HG03432 (cell line): Measurements from ENCODE around the gene ZNF276.
A peak's percentile ranks its signal among the peaks of the same experiment; 100 is the strongest.

ENCODE experiments used
- ATAC-seq: cut with Tn5 transposase; IDR thresholded peaks from one replicate; pipeline ENCODE4 v1.9.1; 2021; ENCODE audit warnings: mild to moderate bottlenecking, moderate library complexity; ENCODE audit not compliant: unreplicated experiment

The ZNF276 gene

DNA sequence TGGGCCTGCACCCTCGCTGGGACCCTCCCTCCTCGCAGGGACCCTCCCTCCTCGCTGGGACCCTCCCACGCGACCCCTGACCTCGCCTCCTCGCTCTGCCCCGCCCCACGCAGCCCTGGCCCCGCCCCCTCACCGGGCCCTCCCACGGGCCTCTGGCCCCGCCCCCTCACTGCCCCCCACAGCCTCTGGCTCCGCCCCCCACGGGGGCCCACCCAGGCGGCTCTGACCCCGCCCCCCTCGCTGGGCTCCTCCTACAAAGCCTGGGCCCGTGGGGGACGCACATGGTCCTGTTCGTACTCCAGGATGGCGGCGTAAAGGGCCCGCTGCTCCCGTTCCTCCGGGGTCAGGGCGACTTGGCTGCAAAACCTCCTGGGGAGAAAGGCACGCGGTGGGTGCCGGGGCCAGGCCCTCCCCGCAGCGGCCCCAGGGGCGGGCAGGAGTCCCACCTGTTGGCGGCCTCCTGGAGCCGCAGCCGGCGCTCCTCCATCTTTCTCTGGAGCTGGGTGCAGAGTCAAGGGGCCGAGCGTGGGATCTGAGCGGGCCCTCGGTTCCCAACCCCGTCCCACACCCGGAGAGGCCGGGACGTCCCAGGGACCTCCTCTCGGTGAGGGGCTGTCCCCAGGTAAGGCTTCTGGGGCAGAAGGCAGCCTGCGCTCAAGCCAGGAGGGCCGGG is 9.6 kb upstream of the ZNF276 start:
- peak; percentile 64 for ATAC-seq

DNA sequence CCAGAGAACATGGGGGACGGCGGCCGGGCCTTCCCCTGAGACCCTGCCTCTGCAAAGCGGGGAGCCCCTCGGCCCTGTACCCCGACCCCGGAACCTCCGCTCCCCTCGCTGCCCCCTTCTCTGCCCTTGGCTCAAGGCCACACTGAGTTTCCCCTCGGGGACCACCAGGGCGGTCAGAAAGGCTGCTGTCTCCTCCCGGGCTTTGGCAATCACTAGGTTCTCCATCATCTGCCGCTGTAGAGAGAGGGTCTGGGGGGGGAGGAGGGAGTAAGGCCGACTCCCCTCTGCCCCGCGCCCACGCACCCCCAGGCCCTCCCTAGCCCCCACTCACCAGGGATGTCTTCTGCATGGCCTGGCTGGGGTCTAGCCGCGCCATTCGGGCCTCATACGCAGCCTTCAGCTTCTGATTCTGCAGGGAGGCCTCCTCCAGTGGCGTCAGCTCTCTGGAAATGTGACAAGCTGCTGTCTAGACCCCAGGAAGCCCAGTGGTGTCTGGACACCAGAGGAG is 9.0 kb upstream of the ZNF276 start:
- ATAC-seq: no peak

DNA sequence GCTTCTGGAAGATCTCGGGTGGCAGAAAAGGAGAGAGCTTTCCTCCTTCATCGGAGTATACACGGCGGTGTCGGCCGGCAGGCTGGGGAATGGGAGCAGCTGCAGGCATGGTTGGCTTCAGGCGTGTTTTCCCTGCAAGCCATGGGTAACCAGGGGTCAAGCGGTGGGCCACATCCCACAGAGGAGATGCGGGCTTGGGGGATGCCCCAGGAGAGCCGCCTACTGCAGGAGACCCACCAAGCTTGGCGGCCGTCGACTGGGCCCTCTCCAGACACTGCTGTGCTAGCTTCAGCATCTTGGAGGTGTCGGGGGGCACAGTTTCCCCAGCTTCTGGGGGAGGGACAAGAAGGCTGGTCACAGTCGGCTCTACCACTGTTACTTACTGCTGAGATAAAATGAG is 4.8 kb upstream of the ZNF276 start:
- no peak for ATAC-seq

- no peak for ATAC-seq
Measured at GRCh38 chr16:89716916-89717687, 4.2 kb upstream of the ZNF276 start.

- ATAC-seq: no peak
Measured at GRCh38 chr16:89717688-89718505, 3.4 kb upstream of the ZNF276 start.

- peak; percentile 27 for ATAC-seq
Measured at GRCh38 chr16:89720551-89720812, 855 bp upstream of the ZNF276 start.

GRCh38 chr16:89721546-89722391 is 432 bp downstream of the ZNF276 start:
- peak; percentile 33 for ATAC-seq

- ATAC-seq: peak; percentile 2
Measured at GRCh38 chr16:89722392-89723278, 1.3 kb downstream of the ZNF276 start.

DNA sequence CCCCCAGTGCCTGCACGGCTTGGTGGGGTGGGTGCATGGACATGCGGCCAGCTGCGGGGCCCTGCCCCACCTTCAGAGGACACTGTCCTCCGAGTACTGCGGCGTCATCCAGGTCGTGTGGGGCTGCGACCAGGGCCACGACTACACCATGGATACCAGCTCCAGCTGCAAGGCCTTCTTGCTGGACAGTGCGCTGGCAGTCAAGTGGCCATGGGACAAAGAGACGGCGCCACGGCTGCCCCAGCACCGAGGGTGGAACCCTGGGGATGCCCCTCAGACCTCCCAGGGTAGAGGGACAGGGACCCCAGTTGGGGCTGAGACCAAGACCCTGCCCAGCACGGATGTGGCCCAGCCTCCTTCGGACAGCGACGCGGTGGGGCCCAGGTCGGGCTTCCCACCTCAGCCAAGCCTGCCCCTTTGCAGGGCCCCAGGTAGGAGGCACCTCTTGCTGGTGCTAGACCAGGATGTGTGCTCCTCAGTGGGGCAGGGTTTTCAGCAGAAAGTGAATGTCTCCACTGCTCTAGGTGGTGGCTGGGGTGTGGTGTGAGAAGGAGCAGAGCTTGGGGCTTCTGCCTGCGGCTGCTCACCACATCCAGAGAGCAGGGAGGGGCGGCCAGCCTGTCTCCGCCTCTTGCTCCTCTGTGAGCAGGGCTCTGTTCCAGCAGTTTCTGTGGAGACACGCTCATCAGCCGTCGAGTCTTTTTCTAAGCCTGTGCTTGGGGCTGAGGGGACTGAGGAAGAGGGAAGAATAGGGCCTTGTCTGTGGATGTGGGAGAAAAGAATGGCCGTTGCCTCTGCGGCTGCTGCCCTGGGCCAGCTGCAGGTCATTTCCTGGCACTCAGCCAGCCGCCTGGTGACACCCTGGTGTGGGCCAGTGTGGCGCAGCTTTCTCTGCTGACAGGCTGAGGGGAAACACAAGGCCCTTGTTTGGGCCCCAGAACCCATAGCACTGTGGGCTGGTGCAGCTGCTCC is 2.2 kb downstream of the ZNF276 start:
- no peak for ATAC-seq

GRCh38 chr16:89727406-89728120 is 6.2 kb downstream of the ZNF276 start:
- ATAC-seq: no peak

- no peak for ATAC-seq
Measured at GRCh38 chr16:89729293-89729692, 8.0 kb downstream of the ZNF276 start.

- ATAC-seq: no peak
Measured at GRCh38 chr16:89729863-89730593, 8.7 kb downstream of the ZNF276 start.

- no peak for ATAC-seq
Measured at GRCh38 chr16:89730610-89731234, 9.4 kb downstream of the ZNF276 start.

DNA sequence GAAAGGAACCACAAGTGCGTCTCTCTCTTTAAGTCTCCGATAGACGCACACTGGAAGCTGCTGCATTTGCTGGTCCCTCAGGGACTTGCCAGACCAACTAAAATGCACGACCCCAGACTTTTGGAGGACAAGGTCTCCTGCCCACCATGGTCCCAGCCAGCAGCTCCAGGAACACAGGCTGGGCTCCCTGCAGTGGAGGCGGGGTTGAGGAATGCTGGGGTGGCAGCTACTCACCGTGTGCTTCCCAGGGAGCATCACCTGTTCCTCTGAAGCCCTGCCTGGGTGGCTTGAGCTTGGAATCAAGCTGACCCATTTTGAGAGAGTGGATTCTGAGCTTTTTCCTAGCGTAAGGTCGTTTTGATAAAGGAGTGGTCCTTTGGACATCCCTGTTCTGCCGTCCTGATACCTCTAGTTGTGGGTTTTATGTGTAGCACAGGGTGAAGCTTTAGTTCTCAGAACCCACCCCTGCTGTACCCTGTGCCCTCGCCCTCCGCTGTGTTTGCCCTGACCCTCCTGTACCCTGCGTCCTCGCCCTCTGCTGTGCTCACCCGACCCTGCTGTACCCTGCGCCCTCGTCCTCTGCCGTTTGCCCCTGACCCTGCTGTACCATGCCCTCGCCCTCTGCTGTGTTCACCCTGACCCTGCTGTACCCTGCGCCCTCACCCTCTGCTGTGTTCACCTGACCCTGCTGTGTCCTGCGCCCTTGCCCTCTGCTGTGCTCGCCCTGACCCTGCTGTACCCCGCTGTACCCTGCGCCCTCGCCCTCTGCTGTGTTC is 11.0 kb downstream of the ZNF276 start:
- no peak for ATAC-seq

DNA sequence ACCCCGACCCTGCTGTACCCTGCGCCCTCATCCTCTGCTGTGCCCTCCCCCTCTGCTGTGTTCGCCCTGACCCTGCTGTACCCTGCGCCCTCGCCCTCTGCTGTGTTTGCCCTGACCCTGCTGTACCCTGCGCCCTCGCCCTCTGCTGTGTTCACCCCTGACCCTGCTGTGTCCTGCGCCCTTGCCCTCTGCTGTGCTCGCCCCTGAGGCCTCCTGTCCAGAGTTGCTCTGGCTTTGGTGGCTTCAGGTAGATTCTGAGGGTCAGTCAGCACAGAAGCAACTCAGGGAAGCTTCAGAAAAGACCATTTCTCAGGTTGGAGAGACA is 11.5 kb downstream of the ZNF276 start:
- ATAC-seq: no peak

GRCh38 chr16:89733322-89733721 is 12.0 kb downstream of the ZNF276 start:
- no peak for ATAC-seq
